A549 (cell line): ENCODE measurements around the gene CEP63. TPM values are rescaled to one million over a fixed set of nuclear protein-coding genes. Genes with fewer than 3 reads are reported as not detected.

Source experiments
- ATAC-seq, 2 experiments: fragments of 200-7000 bp in 1 of 2; fragments of >200 bp in 1 of 2; cut with Nextera tagmentation in 1 of 2; cut with Tn5 transposase in 1 of 2; 3 replicates each; pipeline versions ENCODE4 v1.8.0 to v1.9.1; 2018 to 2020; ENCODE audit warnings: mild to moderate bottlenecking in 1 of 2, moderate library complexity in 1 of 2
- CTCF ChIA-PET: fragments of 300-600 bp; sonication (Branson Sonifier 250); formaldehyde crosslinking; extraction: SDS; loops from one replicate; lab custom pipeline; 2021; ENCODE audit warnings: antibody characterized with exemption, inconsistent platforms; lab: Yijun Ruan, JAX
- POLR2A ChIA-PET: fragments of 350-600 bp; formaldehyde crosslinking; extraction: SDS; loops from one replicate; lab custom pipeline; 2021; ENCODE audit warnings: antibody characterized with exemption, inconsistent platforms; lab: Yijun Ruan, JAX
- DNase-seq, 2 experiments: peaks; one replicate each; pipeline versions ENCODE4 v3.0.0 to v3.0.0-alpha.2; 2011 to 2016; ENCODE audit warnings: low read depth in 1 of 2, low spot score in 1 of 2
- FAIRE-seq: peaks from 2 replicates; lab custom pipeline; 2011; peaks lifted over from hg19 to GRCh38; lab: Jason Lieb, UNC
- H3K27ac ChIP-seq, 2 experiments: fragments of >200 bp; sonication (Bioruptor Twin); formaldehyde crosslinking; 3 replicates each; pipeline ENCODE4 v1.5.1; 2016 to 2017
- H3K4me1 ChIP-seq: fragments of >200 bp; sonication (Bioruptor Twin); formaldehyde crosslinking; 3 replicates; pipeline ENCODE4 v1.6.1; 2016
- H3K4me2 ChIP-seq: fragments of >200 bp; sonication (Bioruptor Twin); formaldehyde crosslinking; 3 replicates; pipeline ENCODE4 v1.6.1; 2016
- H3K4me3 ChIP-seq: fragments of >200 bp; sonication (Bioruptor Twin); formaldehyde crosslinking; 3 replicates; pipeline ENCODE4 v1.5.1; 2016
- H3K9me3 ChIP-seq: fragments of >200 bp; sonication (Bioruptor Twin); formaldehyde crosslinking; 3 replicates; pipeline ENCODE4 v1.6.1; 2016
- CBX2 ChIP-seq: fragments of 200-600 bp; sonication (generic); IDR thresholded peaks from 2 replicates; pipeline ENCODE4 v1.6.1; 2016; ENCODE audit warnings: low read depth, mild to moderate bottlenecking, borderline replicate concordance
- CBX8 ChIP-seq: fragments of 200-600 bp; sonication (generic); IDR thresholded peaks from 2 replicates; pipeline ENCODE4 v1.6.1; 2016
- CEBPB ChIP-seq, 2 experiments: fragments of >200 bp in 1 of 2; sonication (Bioruptor Twin) in 1 of 2; formaldehyde crosslinking in 1 of 2; IDR thresholded peaks; 2 replicates each; pipeline ENCODE4 v1.6.1; 2012 to 2016
- CHD2 ChIP-seq: fragments of 150-350 bp; IDR thresholded peaks from 2 replicates; pipeline ENCODE4 v1.6.1; 2014; ENCODE audit warnings: low read length; ENCODE audit not compliant: partially characterized antibody
- CHD4 ChIP-seq: fragments of 200-600 bp; sonication (generic); IDR thresholded peaks from 2 replicates; pipeline ENCODE4 v1.6.1; 2016; ENCODE audit warnings: antibody characterized with exemption, mild to moderate bottlenecking, borderline replicate concordance
- EHMT2 ChIP-seq: fragments of 200-600 bp; sonication (generic); IDR thresholded peaks from 2 replicates; pipeline ENCODE4 v1.6.1; 2016; ENCODE audit warnings: antibody characterized with exemption, low read depth, mild to moderate bottlenecking, moderate library complexity
- ELK1 ChIP-seq: fragments of 150-350 bp; IDR thresholded peaks from 2 replicates; pipeline ENCODE4 v1.6.1; 2014; ENCODE audit warnings: low read depth, mild to moderate bottlenecking, low read length
- EP300 ChIP-seq, 2 experiments: fragments of >200 bp; sonication (Bioruptor Twin); formaldehyde crosslinking; IDR thresholded peaks; 2 replicates in 1 of 2; 3 replicates in 1 of 2; pipeline ENCODE4 v1.6.1; 2016 to 2017
- FOSL2 ChIP-seq, 2 experiments: fragments of 450-650 bp in 1 of 2; fragments of >200 bp in 1 of 2; sonication (Bioruptor Twin) in 1 of 2; formaldehyde crosslinking; IDR thresholded peaks; 2 replicates each; pipeline versions ENCODE4 v1.5.0 to v1.6.1; 2016 to 2020; ENCODE audit warnings: mild to moderate bottlenecking in 1 of 2, moderate library complexity in 1 of 2
- FOXS1 ChIP-seq: fragments of 250-450 bp; sonication (Bioruptor Pico); IDR thresholded peaks from 2 replicates; pipeline ENCODE4 v1.5.0; 2020; ENCODE audit warnings: mild to moderate bottlenecking, moderate library complexity
- GATA3 ChIP-seq: IDR thresholded peaks from 2 replicates; pipeline ENCODE4 v1.6.1; 2012; ENCODE audit warnings: borderline replicate concordance
- HOXB5 ChIP-seq: fragments of 250-450 bp; sonication (Bioruptor Pico); IDR thresholded peaks from 2 replicates; pipeline ENCODE4 v1.5.0; 2020; ENCODE audit warnings: mild to moderate bottlenecking, moderate library complexity
- JUN ChIP-seq, 2 experiments: fragments of >200 bp; sonication (Bioruptor Twin); formaldehyde crosslinking; IDR thresholded peaks; 2 replicates in 1 of 2; 3 replicates in 1 of 2; pipeline ENCODE4 v1.6.1; 2016 to 2017
- KDM1A ChIP-seq: fragments of 200-600 bp; sonication (generic); IDR thresholded peaks from 2 replicates; pipeline ENCODE4 v1.6.1; 2016; ENCODE audit warnings: low read depth, mild to moderate bottlenecking
- MAX ChIP-seq: IDR thresholded peaks from 2 replicates; pipeline ENCODE4 v1.6.1; 2012
- MAZ ChIP-seq: fragments of 150-350 bp; IDR thresholded peaks from 2 replicates; pipeline ENCODE4 v1.6.1; 2014; ENCODE audit warnings: antibody characterized with exemption, low read depth, low read length, borderline replicate concordance
- MYC ChIP-seq: IDR thresholded peaks from 2 replicates; pipeline ENCODE4 v1.6.1; 2012; ENCODE audit warnings: mild to moderate bottlenecking, inconsistent platforms, low read length, improper control_type of control experiment, borderline replicate concordance
- NPAS2 ChIP-seq: fragments of 250-450 bp; sonication (Bioruptor Pico); IDR thresholded peaks from 2 replicates; pipeline ENCODE4 v1.8.0; 2022; ENCODE audit warnings: mild to moderate bottlenecking, moderate library complexity, borderline replicate concordance
- NR3C1 ChIP-seq: fragments of >200 bp; sonication (Bioruptor Twin); formaldehyde crosslinking; IDR thresholded peaks from 3 replicates; pipeline ENCODE4 v1.6.1; 2017
- PHF8 ChIP-seq: fragments of 200-600 bp; sonication (generic); IDR thresholded peaks from 2 replicates; pipeline ENCODE4 v1.6.1; 2016; ENCODE audit warnings: low read depth, mild to moderate bottlenecking, antibody characterized with exemption, moderate library complexity, borderline replicate concordance
- POLR2AphosphoS2 ChIP-seq: conservative IDR thresholded peaks from 2 replicates; pipeline ENCODE4 v1.6.1; 2012; ENCODE audit warnings: low read length, improper control_type of control experiment, inconsistent platforms
- RARB ChIP-seq: fragments of 250-450 bp; sonication (Bioruptor Pico); IDR thresholded peaks from 2 replicates; pipeline ENCODE4 v1.8.0; 2021; ENCODE audit warnings: mild to moderate bottlenecking, moderate library complexity
- REST ChIP-seq: fragments of 200-600 bp; sonication (generic); IDR thresholded peaks from 2 replicates; pipeline ENCODE4 v1.6.1; 2016; ENCODE audit warnings: antibody characterized with exemption, mild to moderate bottlenecking, moderate library complexity
- RFX5 ChIP-seq: fragments of 450-650 bp; IDR thresholded peaks from 2 replicates; pipeline ENCODE4 v1.7.1; 2014; ENCODE audit warnings: antibody characterized with exemption, mild to moderate bottlenecking, moderate library complexity
- SREBF2 ChIP-seq: fragments of 450-650 bp; IDR thresholded peaks from 2 replicates; pipeline ENCODE4 v1.6.1; 2014; ENCODE audit warnings: mild to moderate bottlenecking, moderate library complexity
- TFCP2L1 ChIP-seq: fragments of 250-450 bp; sonication (Bioruptor Pico); IDR thresholded peaks from 2 replicates; pipeline ENCODE4 v1.5.0; 2021; ENCODE audit warnings: mild to moderate bottlenecking
- USF2 ChIP-seq: fragments of 450-650 bp; IDR thresholded peaks from 2 replicates; pipeline ENCODE4 v1.6.1; 2014; ENCODE audit warnings: antibody characterized with exemption
- ZFP36 ChIP-seq: fragments of 450-650 bp; IDR thresholded peaks from 2 replicates; pipeline ENCODE4 v1.6.1; 2014; ENCODE audit warnings: borderline replicate concordance; ENCODE audit not compliant: partially characterized antibody
- WGBS: methylation state at CpG from one replicate; pipeline ENCODE4 v1.1.6; 2017; ENCODE audit errors: missing lambda C conversion rate; 5-methylcytosine and 5-hydroxymethylcytosine counted together
- polyA plus RNA-seq, 4 experiments: library from polyadenylated mRNA; depleted of rRNA in 3 of 4; stranded (reverse); fragments of >200 nt; fragmentation: RNase III in 1 of 4; extraction: RNeasy Plus Mini Kit Qiagen cat#74134 plus additional on column Dnase treatment in 1 of 4; gene quantifications; 2 replicates in 3 of 4; 3 replicates in 1 of 4; pipeline ENCODE4 v1.2.3, GENCODE V29; 2011 to 2017

CEP63 gene
- polyA plus RNA-seq, 2 of the 4 experiments (the other 2 are of a cell fraction), result 17.4 to 24.0 TPM

- Histone ChIP-seq H3K4me1 (0 out of 3 replicates have a peak, but pooled peaks cover 3% of the 10 kb centered on the region), H3K27ac (no peak overlapping the region), H3K9me3 (no peaks in the 10 kb centered on the region), H3K4me2 (no peak overlapping the region), H3K4me3 (no peak overlapping the region)
- FAIRE-seq (no peak), ATAC-seq (no peak), DNase-seq (no peak)
- ChIA-PET POLR2A (no interaction called here), CTCF (interaction anchor here (1.3 kb wide), 1 partner anchor 15 kb away, joined by 3 read pairs; no protein-coding TSS in a partner anchor)
- TF ChIP-seq KDM1A (no peak), MAZ (no peak), CHD4 (no peak), JUN (IDR thresholded peaks at IDR 0.05) (no peak), CHD2 (no peak), PHF8 (no peak), GATA3 (no peak), CBX2 (no peak), SREBF2 (no peak), EHMT2 (no peak), RARB (CRISPR knock-in tag) (no peak), ELK1 (no peak), NPAS2 (CRISPR knock-in tag) (no peak), NR3C1 (no peak)
- 99% methylated on average over 4 of the region's 4 CpGs for WGBS
Observed at GRCh38 chr3:134463676-134464063, 22.2 kb upstream of the CEP63 start.

GRCh38 chr3:134464064-134464688 is 21.7 kb upstream of the CEP63 start:
- DNase-seq (no peak), FAIRE-seq (no peak), ATAC-seq (no peak)
- H3K9me3 ChIP-seq, result no peaks in the 10 kb centered on the region
- no peak overlapping the region for H3K4me2 ChIP-seq
- H3K4me1 ChIP-seq, result 0 out of 3 replicates have a peak, but pooled peaks cover 3% of the 10 kb centered on the region
- H3K4me3 ChIP-seq, result no peak overlapping the region
- WGBS, result 78% methylated on average over 13 of the region's 13 CpGs
- CTCF ChIA-PET, result interaction anchor here (1.2 kb wide), 1 partner anchor 10 kb away, joined by 3 read pairs; no protein-coding TSS in a partner anchor
- TF ChIP-seq CEBPB (IDR thresholded peaks at IDR 0.05) (no peak), ELK1 (no peak), FOSL2 (IDR thresholded peaks at IDR 0.05) (no peak), FOSL2 (CRISPR knock-in tag; IDR thresholded peaks at IDR 0.05) (no peak), REST (no peak), POLR2AphosphoS2 (no peak), EP300 (IDR thresholded peaks at IDR 0.05) (no peak), MAX (no peak), CBX8 (no peak), HOXB5 (no peak), FOXS1 (CRISPR knock-in tag) (no peak), MYC (no peak), USF2 (no peak), ZFP36 (no peak), RFX5 (no peak), TFCP2L1 (no peak)
- no peak overlapping the region for H3K27ac ChIP-seq
- POLR2A ChIA-PET, result no interaction called here
